Ecto neural progenitor cell (in vitro differentiated cells): ENCODE results near the gene FSIP2.

Source experiments
- DNase-seq: peaks from one replicate; pipeline ENCODE4 v3.0.0-alpha.2; 2018; ENCODE audit warnings: low spot score

Gene FSIP2

GRCh38 chr2:185738679-185739472 is at the start of gene FSIP2:
Gene FSIP2, plus strand, starts transcription at chr2:185738804. Its CDS starts 91 bp downstream, at chr2:185738895.
- peak; percentile 95 for DNase-seq

GRCh38 chr2:185689906-185690539 is 48.6 kb upstream of the FSIP2 start:
- DNase-seq: no peak

GRCh38 chr2:185695711-185696235 is 42.8 kb upstream of the FSIP2 start:
- no peak for DNase-seq

- no peak for DNase-seq
Measured at GRCh38 chr2:185700883-185701282, 37.7 kb upstream of the FSIP2 start.

- DNase-seq: no peak
Measured at GRCh38 chr2:185734658-185735057, 3.9 kb upstream of the FSIP2 start.

GRCh38 chr2:185736210-185736609 is 2.4 kb upstream of the FSIP2 start:
- no peak for DNase-seq

- DNase-seq: no peak
Measured at GRCh38 chr2:185745864-185746859, 7.6 kb downstream of the FSIP2 start.

- no peak for DNase-seq
Measured at GRCh38 chr2:185757356-185757755, 18.8 kb downstream of the FSIP2 start.

- no peak for DNase-seq
Measured at GRCh38 chr2:185771396-185771795, 32.8 kb downstream of the FSIP2 start.

- DNase-seq: no peak
Measured at GRCh38 chr2:185780890-185781289, 42.3 kb downstream of the FSIP2 start.

GRCh38 chr2:185782223-185782769 is 43.7 kb downstream of the FSIP2 start:
- DNase-seq: no peak

- DNase-seq: no peak
Measured at GRCh38 chr2:185785156-185785555, 46.6 kb downstream of the FSIP2 start.

- DNase-seq: no peak
Measured at GRCh38 chr2:185785851-185786473, 47.4 kb downstream of the FSIP2 start.

GRCh38 chr2:185787227-185788145 is 48.9 kb downstream of the FSIP2 start:
- no peak for DNase-seq

GRCh38 chr2:185790361-185790760 is 51.8 kb downstream of the FSIP2 start:
- DNase-seq: no peak

- DNase-seq: no peak
Measured at GRCh38 chr2:185793532-185794345, 55.1 kb downstream of the FSIP2 start.

GRCh38 chr2:185796758-185797157 is 58.2 kb downstream of the FSIP2 start:
- DNase-seq: no peak

- no peak for DNase-seq
Measured at GRCh38 chr2:185802926-185803325, 64.3 kb downstream of the FSIP2 start.

GRCh38 chr2:185806783-185807182 is 68.2 kb downstream of the FSIP2 start:
- DNase-seq: no peak
